GM21737 (cell line): ENCODE measurements around the gene RIPOR3.
"Not testable (repeated sequence)": the region's sequence is repeated elsewhere in the genome, so short reads cannot be mapped to it uniquely, and the experiment has no call there.

Experiments used
- ATAC-seq: cut with Tn5 transposase; IDR thresholded peaks from one replicate; pipeline ENCODE4 v1.9.1; 2021; ENCODE audit warnings: mild to moderate bottlenecking, moderate library complexity; ENCODE audit not compliant: unreplicated experiment

The RIPOR3 gene

DNA sequence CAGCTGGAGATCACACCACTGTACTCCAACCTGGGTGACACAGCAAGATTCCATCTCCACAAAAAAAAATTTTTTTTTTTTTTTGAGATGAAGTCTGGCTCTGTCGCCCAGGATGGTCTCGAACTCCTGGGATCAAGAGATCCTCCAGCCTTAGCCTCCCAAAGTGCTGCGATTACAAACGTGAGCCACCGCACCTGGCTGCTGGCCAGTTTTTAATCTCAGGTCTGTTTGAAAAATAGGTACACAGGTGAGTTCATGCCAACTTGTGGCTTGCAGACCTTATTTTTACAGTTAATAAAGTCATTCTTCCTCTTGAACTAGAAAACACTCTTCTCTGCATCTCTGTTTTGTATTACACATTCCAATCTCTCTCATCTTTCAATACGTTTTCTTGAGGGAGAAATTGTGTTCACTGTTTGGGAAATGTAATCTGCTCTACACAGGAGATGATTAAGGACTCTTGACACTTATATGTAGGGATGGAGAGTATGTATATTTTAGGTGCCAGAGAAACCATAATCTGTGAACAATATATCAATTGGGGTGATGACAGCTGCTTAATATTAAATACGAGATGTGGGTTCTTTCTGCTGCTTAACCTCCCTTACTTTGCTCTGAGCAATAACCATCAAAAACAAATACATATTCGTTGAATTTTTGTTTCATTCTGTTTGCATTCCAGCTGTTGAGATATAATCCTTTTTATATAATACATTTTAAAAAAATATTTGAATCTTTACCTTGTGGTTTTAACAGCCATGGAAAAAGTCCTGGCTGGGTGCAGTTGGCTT is 17.7 kb upstream of the RIPOR3 start:
- no peak for ATAC-seq

DNA sequence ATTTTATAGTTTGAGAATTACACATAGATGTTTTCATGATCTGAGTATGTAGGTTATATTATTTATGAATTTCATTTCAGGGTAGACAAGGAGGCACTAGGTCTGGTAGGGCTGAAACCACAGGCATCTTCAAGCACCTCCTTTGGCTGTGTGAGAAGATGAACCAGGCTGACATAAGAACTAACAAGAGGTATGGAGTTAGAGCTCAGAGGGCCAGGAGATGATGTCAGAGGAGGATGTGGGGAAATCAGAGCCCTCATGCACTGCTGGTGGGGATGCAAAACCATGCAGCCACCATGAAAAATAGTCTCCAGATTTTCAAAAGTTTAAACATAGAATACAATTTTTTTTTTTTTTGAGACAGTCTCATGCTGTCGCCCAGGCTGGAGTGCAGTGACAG is 13.6 kb upstream of the RIPOR3 start:
- ATAC-seq: no peak

DNA sequence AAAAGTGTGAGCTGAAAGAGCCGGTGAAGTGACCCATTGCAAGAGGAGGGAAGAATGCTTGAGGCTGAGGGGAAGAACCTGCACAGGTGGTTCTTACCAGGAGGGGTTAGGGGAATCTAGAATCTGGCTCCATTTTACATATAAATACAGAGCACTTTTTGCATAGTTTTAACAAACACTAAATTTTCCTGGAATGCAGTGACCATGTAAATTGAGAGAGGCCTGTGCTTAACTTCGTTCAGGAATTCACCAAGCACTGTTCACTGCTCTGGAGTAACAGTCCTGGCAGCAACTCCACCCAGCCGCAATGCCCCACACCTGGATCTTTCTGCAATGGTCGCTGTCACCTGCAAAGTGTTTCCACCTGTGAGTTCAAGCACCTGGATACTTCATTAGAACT is 13.2 kb upstream of the RIPOR3 start:
- ATAC-seq: no peak

DNA sequence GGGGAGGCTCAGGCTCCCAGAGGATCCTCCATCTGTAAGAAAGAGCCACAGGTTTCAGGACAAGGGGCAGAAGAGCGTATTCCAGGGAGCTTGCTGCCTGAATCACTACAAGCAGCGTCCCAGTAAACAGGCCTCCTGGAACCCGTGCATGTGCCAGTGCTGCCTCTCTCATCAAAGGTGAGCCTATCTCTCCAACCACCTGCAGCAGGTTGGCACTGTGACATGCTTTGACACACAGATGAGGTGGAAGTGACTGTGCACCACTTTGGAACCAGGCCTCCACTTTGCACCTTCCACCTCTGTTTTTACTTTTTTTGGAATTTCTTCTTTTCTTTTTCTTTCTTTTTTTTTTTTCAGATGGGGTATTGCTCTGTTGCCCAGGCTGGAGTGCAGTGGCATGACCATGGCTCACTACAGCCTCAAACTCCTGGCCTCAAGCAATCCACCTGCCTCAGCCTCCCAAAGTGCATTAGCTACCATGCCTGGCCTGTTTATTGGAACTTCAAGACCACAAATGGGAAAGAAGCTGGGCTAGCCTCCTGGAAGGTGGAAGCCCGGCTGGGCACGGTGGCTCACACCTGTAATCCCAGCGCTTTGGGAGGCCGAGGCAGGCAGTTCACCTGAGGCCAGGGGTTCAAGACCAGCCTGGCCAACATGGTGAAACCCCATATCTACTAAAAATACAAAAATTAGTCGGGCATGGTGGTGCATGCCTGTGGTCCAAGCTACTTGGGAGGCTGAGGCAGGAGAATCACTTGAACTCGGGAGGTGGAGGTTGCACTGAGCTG is 12.5 kb upstream of the RIPOR3 start:
- ATAC-seq: not testable (repeated sequence)

DNA sequence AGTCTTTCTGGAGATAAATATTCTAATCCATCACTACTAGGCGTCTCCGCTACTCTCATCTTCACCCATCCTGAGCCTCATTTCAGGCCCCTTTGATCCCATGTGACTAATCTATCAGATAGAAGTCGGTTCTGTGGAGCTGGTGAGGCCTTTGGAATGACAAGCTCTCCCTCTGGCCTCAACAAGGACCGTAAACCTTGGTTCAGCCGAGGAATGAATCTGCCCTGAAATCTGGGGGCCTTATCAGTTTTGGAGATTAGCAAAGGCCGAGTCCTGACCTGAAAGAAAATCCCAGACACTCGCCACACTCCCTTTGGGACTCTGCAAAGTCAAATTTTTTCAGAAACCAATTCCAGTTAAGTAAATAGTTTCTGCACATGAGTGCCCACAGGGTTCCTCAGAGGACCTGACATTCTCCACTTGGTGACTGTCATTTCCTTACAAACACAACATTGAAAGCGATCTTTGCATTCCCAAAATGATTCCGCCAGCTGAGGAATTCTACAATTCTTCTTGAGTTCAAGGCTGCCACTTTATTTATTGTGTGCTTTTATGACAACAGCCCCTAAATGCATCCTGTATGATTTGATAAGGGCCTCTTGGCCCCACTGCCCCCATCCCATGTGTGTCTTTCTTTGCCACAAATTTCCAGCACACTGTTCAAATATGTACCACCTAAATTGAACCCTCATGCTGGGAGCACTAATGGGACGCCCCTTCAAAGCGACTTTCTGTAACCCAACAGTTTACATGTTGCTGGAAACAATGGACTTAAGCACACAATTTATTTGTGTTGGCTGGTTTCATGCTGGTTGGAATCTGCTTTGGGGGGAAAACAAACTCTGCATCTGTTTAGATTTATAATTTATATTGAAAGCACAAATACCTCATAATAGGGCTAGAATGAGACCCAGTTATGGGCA is 10.0 kb upstream of the RIPOR3 start:
- ATAC-seq: no peak

DNA sequence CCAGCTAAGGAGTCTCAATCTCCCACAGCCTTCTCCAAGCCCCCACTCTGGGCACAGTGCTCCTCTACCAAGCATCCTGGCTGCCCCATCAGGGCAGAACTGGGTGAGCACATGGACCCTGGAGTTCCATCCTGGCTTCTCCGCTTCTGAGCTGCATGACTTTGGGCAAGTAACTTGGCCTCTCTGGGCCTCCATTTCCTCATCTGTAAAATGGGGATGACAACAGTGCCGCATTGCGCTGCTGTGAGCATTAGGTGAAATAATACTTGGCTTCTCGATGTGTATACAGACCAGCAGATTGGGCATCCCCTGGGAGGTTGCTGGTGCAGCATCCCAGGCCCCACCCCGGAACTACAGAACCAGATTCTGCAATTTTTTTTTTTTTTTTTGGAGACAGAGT is 8.3 kb upstream of the RIPOR3 start:
- ATAC-seq: no peak

DNA sequence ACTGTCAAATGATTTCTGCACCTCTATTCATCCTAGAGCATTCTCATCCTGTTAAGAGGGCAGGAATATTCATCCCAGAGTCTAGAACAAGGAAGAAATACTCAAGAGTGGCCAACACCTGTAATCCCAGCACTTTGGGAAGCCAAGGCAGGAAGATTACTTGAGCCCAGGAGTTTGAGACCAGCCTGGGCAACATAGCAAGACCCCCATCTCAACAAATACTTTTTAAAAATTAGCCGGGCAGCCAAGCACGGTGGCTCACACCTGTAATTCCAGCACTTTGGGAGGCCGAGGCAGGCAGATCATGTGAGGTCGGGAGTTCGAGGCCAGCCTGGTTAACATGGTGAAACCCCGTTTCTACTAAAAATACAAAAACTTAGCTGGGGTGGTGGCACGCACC is 6.9 kb upstream of the RIPOR3 start:
- ATAC-seq: not testable (repeated sequence)

DNA sequence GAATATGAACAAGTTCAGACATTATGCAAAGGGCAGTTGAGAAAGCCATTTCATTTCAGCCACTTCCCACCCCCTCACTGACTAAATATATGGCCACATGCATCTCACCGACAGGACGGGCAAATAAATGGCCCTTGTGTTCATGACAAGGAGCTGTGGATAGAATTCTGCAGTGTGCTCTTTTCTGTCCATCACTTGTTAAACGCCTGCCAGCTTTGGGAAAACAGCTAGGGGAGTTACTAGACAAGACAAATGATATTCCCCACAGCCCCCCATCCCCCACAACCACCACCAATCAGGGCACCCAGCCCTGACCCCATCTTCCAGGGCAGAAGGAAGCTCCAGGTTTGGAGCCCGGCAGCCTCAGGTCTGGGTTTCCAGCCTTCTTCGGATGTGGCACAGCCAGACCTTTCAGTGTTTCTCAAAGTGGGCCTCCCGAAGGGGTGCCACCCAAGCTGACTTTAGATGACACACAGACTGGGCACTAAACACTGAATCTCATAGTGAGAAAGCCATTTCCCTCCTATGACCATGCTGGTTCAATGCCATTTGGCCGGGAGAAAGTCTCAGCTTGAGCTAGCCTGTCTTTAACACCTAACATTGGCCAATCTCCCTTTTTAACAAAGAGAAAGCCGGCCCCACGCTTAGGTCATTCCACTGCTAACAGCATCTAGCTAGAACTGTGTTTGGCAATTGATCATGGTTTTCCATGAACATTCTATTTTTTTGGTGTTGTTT is 4.0 kb upstream of the RIPOR3 start:
- ATAC-seq: no peak

DNA sequence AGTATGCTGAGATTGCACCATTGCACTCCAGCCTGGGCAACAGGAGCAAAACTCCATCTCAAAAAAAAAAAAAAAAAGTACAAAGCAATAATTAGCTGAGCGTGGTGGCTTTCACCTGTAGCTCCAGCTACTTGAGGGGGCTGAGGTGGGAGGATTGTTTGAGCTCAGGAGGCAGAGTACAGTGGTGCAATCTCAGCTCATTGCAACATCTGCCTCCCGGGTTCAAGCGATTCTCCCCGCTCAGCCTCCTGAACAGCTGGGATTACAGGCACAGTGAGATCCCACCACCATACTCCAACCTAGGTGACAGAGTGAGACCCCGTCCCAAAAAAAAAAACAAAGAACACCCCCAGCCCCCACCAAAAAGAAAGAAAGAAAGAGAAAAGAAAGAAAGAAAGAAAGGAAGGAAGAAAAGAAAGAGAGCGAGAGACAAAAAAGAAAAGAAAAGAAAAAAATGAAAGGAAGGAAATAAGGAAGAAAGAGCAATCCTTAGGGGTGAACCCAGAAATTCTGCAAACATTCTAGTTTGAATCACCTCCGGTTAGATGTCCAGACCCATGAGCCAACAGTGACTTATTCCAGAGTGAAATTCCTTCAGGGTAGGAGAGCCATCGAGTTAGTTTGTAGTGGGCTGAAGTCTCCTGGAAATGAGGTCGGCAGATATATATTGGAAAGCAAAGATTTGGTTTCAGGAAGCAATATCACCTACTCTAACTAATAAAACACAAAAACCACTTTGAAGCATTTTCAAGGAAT is 3.2 kb upstream of the RIPOR3 start:
- ATAC-seq: no peak

DNA sequence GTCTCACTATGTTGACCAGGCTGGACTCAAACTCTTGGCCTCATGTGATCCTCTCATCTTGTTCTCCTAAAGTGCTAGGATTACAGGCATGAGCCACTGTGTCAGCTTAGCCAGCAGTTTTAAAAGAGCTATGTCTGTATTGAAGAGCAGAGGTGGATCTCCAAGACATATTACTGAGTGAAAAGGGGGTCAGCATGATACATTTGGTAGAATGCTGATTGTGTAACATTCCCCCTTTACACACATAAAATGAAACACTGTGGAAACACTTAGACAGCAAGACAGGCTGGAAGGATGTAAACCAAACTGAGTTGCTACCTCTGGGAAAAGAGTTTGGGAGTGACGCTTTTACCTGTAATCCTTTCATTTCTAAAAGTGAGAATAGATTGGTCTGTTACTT is 1.7 kb upstream of the RIPOR3 start:
- ATAC-seq: no peak

DNA sequence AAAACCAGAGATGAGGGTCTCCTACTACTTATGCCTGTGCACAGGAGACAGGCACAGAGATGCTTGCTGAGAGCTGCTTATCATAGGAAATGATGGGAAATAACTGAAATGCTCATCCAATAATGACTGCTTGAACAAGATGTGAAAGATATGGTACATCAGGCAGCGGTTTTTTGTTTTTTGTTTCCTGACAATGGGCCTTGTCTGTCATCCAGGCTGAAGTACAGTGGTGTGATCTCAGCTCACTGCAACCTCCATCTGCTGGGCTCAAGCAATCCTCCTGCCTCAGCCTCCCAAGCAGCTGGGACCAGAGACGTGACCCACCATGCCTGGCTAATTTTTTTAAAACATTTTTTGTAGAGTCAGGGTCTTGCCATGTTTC is 1.2 kb upstream of the RIPOR3 start:
- ATAC-seq: no peak

DNA sequence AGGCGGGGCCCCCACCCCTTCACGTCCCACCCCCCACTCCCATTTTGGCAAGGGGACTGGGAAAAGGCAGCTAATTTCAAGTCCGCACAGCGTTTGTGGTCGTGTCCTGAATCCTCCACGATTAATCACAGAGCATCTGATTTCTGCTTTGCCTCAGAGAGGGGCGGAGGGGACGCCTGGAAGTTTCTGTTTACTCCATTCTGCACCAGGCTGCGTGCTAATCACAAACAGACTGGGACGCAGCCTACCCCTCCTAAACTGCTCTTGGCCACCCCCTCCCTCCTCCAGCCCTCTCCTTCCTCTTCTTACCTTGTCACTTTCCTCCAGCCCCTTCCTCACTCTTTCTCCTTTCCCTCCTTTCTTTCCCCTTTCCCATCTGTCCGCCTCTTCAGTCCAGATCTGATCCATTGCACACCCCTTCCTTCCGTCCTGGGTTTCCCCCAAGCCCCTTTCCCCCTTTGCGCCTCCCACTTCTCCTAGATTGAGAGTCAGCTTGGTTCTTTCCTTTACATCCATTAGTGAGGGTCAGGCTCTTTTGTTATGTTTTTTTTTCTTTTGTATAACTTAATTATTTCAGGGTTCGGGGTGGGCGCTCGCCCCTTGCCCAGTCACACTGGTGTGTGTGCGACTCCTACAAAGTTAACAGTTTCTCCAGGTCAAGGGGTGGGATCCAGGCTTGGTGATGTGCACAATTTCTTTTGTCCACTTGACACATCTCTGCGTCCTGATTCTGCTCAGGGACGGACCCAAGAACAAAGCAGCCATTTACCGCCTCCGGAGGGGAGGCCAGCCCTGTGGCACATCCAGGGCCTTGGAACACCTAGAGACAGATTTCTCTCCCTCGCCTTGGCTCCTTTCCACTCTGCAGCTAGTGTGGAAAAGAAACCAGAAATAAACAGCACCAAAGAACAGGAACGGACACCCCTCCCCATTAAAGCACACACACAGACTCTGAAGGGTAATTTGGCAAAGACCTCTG is 520 bp upstream of the RIPOR3 start:
- no peak for ATAC-seq

DNA sequence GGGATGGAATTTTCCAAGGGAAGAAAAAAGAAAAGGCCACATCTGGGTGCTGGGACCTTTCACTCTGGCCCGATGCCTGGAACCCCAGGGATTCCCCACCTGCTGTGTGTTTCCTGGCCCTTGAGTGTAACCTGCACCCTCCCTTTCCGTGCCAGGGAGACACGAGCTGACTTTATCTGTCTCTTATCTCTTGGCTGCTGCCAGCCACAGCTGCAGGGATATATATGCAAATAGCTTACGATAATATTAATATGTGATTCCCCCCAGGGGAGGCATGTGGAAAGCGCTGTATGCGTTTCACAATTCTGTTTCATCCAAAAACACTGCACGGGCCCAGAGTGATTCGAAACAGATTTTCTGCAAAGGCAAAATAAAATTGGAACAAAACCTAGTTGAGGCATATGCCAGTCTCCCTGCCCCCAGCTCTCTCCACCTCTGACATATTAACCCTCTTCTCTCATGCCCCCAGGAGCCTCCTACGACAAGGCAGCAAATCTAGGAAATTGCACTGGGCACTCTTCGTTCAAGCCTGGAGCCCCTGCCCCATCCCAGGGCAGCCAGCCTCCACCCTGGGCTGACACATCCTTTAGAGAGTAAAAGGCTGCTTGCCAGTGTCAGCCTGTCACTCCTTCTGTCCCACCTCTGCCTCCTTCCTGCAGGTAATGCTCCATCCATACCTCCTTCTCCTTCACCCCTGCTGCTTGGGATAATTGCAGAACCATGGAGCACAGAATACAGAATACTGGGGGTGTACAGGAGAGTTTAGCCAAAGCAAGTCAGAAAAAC is 1.3 kb downstream of the RIPOR3 start:
- ATAC-seq: no peak

DNA sequence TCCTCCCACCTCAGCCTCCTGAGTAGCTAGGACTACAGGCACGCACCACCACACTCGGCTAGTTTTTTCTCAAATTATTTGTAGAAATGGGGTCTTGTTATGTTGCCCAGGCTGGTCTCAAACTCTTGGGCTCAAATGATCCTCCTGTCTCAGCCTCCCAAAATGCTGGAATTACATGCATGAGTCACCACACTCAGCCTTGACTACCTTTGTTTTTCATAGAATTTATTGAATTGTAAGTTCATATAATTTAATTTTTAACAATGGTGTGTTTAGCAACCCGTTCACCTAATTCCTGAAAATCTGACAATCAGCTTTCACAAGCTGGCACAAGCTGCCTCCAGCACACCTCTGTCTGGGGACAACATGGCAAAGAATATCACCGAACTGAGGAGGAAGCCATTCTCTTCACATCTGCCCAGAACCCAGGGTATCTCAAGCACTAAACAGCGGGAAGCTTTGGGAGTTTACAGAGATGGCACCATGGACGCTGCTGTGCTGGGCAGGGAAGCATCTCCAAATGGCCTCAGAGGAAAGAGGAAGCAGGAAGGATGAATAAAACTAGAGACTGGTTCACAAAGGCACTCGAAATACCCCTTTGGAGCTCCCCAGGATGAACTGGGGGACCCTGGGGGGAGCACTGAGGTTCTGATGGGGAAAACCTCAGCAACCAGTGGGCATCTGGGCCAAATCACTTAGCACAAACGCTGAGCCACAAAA is 2.9 kb downstream of the RIPOR3 start:
- no peak for ATAC-seq

DNA sequence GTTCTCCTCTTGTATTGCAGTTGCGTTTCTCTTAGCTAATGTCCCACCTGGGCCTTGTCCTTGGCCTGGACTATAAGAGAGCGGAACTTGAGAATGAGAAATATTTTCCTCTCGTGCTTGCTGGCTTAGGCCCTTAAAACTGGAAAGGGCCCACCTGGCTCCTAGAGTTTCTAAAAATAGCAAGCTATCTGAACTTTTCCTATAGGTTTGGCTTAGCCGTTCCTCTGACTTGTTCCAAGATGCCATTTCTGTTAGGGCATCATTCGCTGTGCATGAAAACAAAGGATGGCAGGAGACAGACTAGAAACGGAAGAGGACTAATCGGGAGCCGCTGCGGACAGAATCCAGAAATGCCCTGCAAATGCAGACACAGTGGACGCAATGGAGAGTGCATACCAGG is 4.5 kb downstream of the RIPOR3 start:
- ATAC-seq: no peak

DNA sequence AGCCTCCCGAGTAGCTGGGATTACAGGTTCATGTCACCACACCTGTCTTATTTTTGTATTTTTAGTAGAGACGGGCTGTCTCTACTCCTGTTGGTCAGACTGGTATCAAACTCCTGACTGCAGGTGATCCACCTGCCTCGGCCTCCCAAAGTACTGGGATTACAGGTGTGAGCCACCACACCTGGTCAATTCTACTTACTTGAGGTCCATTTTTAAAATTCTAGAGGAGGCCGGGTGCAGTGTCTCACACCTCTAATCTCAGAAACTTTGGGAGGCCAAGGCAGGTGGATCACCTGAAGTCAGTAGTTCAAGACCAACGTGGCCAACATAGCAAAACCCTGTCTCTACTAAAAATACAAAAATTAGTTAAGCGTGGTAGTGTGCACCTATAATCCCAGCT is 7.8 kb downstream of the RIPOR3 start:
- ATAC-seq: no peak

DNA sequence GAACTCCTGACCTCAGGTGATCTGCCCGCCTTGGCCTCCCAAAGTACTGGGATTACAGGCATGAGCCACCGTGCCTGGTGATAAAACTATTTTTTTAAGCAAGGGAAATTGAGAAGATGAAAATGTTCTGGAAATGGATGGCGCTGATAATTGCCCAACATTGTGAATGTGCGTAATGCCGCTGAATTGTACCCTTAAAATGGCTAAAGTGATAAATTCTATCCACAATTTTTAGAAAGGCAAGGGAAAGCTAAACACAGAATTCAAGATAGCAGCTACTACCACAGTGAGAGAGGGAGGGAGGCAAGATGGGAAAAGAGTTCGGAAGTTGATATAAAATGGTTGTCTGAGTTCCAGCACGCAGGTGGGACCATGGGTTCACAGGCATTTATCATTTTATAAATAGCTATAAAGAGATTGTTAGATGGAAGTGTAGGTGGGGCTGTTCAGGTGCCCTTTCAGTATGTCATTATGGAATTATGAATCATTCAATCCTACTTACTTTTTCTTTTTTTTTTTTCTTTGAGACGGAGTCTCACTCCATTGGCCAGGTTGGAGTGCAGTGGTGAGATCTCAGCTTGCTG is 8.3 kb downstream of the RIPOR3 start:
- ATAC-seq: no peak
